ENCODE measurements around the gene MIOX. TPM values are rescaled to one million over a fixed set of nuclear protein-coding genes. Genes with fewer than 3 reads are reported as not detected.

MIOX gene
- total and polyA plus RNA-seq, 10 of the 15 experiments (the other 5 are each of a cell fraction or from before 2014, with no cell fraction given) = 0.10 to 0.31 TPM; not detected in 8

- no peak for ATAC-seq
- intact Hi-C loops (cut with micrococcal nuclease; ENCODE audit: unreplicated experiment) (no loop called here), in situ Hi-C loops (cut with MboI) (no loop called here)
- Histone ChIP-seq H3K9ac (ENCODE audit: control insufficient read depth, insufficient read depth, low read length) (peak overlapping the region; percentile 94), H3K36me3 (ENCODE audit: control insufficient read depth in 2 of 2, insufficient read depth in 2 of 2, low read length in 1 of 2) (peaks cover 5 to 32% of the 10 kb centered on the region in 2 experiments; a peak in 3 of 4 replicates), H3K4me3 (peak overlapping the region; percentile 74), H3K27me3 (replicated peaks in 1 of 2; ENCODE audit: control insufficient read depth in 2 of 2, insufficient read depth in 2 of 2, low read length in 1 of 2) (no peaks in the 10 kb centered on the region), H3K4me1 (ENCODE audit: control insufficient read depth, insufficient read depth, low read length) (peaks cover 15% of the 10 kb centered on the region), H2AFZ (ENCODE audit: control insufficient read depth, low read depth, low read length) (no peak overlapping the region), H3K27ac (ENCODE audit: control insufficient read depth, insufficient read depth) (peak overlapping the region; percentile 94), H3K4me2 (ENCODE audit: control insufficient read depth, insufficient read depth) (peak overlapping the region; percentile 97), H3K79me2 (ENCODE audit: control insufficient read depth, insufficient read depth, low read length) (peaks cover 40% of the 10 kb centered on the region), H3K9me3 (replicated peaks; ENCODE audit: control insufficient read depth, insufficient read depth, low read length) (no peaks in the 10 kb centered on the region), H4K20me1 (ENCODE audit: control insufficient read depth, insufficient read depth) (no peaks in the 10 kb centered on the region)
- no TSS peak for BruUV-seq (replicated peaks)
- no peak for TF ChIP-seq CHD1 (IDR thresholded peaks at IDR 0.05; ENCODE audit: low read depth, low read length)
- peak; percentile 49; the same call in 1 of the 2 replicates for TF ChIP-seq SMAD5 (IDR thresholded peaks at IDR 0.05; ENCODE audit: low read depth)
- TF ChIP-seq IKZF1 (conservative IDR thresholded peaks at IDR 0.05) = no peak
- TF ChIP-seq DPF2 (IDR thresholded peaks at IDR 0.05) = no peak
- TF ChIP-seq POLR2AphosphoS5 (IDR thresholded peaks at IDR 0.05; ENCODE audit: low read length) = peak; percentile 17
- no peak for TF ChIP-seq SRF (IDR thresholded peaks at IDR 0.05; ENCODE audit: low read depth in 2 of 2, low read length in 2 of 2)
- no peak for TF ChIP-seq IRF5 (IDR thresholded peaks at IDR 0.05; ENCODE audit: borderline replicate concordance)
- no peak for TF ChIP-seq ZBED1 (IDR thresholded peaks at IDR 0.05; ENCODE audit: borderline replicate concordance)
- TF ChIP-seq BCLAF1 (IDR thresholded peaks at IDR 0.05) = no peak
- TF ChIP-seq CUX1 (IDR thresholded peaks at IDR 0.05; ENCODE audit: insufficient replicate concordance, low read depth, low read length) = no peak
- TF ChIP-seq HDAC6 (IDR thresholded peaks at IDR 0.05; ENCODE audit: unreplicated experiment) = no peak
- no peak for TF ChIP-seq EED (IDR thresholded peaks at IDR 0.05; ENCODE audit: low read depth)
- ChIA-PET RAD21 (ENCODE audit: unreplicated experiment) (interaction anchor here (2.2 to 6.3 kb wide), 3 partner anchors 15 to 97 kb away, joined by 43 to 106 read pairs (median 64); partner anchors contain the start of genes LMF2 and NCAPH2), POLR2A (interaction anchor here (0.5 to 6.5 kb wide), 8 partner anchors 9 to 113 kb away, joined by 3 to 232 read pairs (median 9); partner anchors contain the start of genes KLHDC7B, LMF2 and NCAPH2), SMC1A (ENCODE audit: uncharacterized antibody, unreplicated experiment) (interaction anchor here (0.7 to 5.8 kb wide), 6 partner anchors 16 to 97 kb away, joined by 3 to 58 read pairs (median 12); partner anchors contain the start of genes LMF2, NCAPH2 and SYCE3), CTCF (interaction anchor here (1.1 to 3.5 kb wide), 7 partner anchors 15 to 54 kb away, joined by 3 to 38 read pairs (median 11); partner anchors contain the start of genes LMF2, NCAPH2 and SYCE3)
- 78% methylated on average over 25 of the region's 25 CpGs for WGBS (ENCODE audit: insufficient coverage, insufficient replicate concordance, low lambda C conversion rate, missing lambda C conversion rate)
- FAIRE-seq = no peak
- no peak for DNase-seq (ENCODE audit: low read depth, low spot score)
Observed at GRCh38 chr22:50523806-50524675, 37.4 kb downstream of the MIOX start.
